Skeletal muscle tissue (tissue), 4 donors: ENCODE measurements around the gene NPM1. TPM values are rescaled to one million over a fixed set of nuclear protein-coding genes. Genes with fewer than 3 reads are reported as not detected.

ENCODE experiments used
- H3K27ac ChIP-seq: one replicate; pipeline ENCODE4 v1.7.0; 2013; ENCODE audit warnings: mild to moderate bottlenecking, low read depth, low read length, inconsistent platforms
- H3K27me3 ChIP-seq, 3 donors: one replicate each; pipeline ENCODE4 v1.7.0; 2013; ENCODE audit warnings: low read length in 3 of 3; ENCODE audit not compliant: control insufficient read depth in 3 of 3, insufficient read depth in 3 of 3
- H3K36me3 ChIP-seq, 3 donors: one replicate each; pipeline ENCODE4 v1.7.0; 2013; ENCODE audit warnings: low read length in 3 of 3; ENCODE audit not compliant: control insufficient read depth in 3 of 3, insufficient read depth in 3 of 3
- H3K4me1 ChIP-seq, 3 donors: one replicate each; pipeline ENCODE4 v1.7.0; 2013; ENCODE audit warnings: low read length in 3 of 3, mild to moderate bottlenecking in 3 of 3; ENCODE audit not compliant: control insufficient read depth in 3 of 3, insufficient read depth in 3 of 3
- H3K4me3 ChIP-seq, 3 donors: one replicate each; pipeline ENCODE4 v1.7.0; 2013; ENCODE audit warnings: low read length in 3 of 3
- H3K9ac ChIP-seq, 3 donors: one replicate each; pipeline ENCODE4 v1.7.0; 2013; ENCODE audit warnings: low read length in 3 of 3, mild to moderate bottlenecking in 3 of 3, moderate library complexity in 2 of 3, low read depth in 1 of 3
- H3K9me3 ChIP-seq, 3 donors: one replicate each; pipeline ENCODE4 v1.7.0; 2013; ENCODE audit warnings: low read length in 3 of 3; ENCODE audit not compliant: control insufficient read depth in 3 of 3
- total RNA-seq: library from RNA; depleted of rRNA; stranded (reverse); fragments of >200 nt; gene quantifications from one replicate; pipeline ENCODE4 v1.2.3, GENCODE V29; 2014
- donor health status: Osteomylitis.

The NPM1 gene
- total RNA-seq, 1 donor from 2014 or later = 713 TPM

DNA sequence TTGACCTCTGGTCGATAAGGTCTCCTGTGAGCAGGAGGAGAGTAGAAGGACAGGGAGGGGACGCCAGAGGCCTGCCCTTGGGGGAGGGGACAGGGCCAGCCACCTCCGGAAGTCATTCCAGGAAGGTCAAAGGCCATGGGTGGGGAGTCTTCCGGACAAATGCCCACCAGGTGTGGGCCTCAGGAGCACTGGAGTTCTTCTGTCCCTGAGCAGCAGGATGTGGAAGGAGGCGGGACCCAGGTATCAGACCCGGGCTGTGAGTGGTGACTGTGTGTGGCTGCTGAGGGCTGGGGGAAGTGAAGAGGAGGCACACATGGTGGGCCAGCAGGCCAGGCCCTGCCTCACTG is 45.7 kb downstream of the NPM1 start:
- H3K4me3 ChIP-seq = no peak overlapping the region
- H3K27me3 ChIP-seq = no peaks in the 10 kb centered on the region
- H3K9ac ChIP-seq = no peak overlapping the region
- H3K9me3 ChIP-seq = no peaks in the 10 kb centered on the region
- H3K27ac ChIP-seq = no peak overlapping the region
- H3K36me3 ChIP-seq = no peaks in the 10 kb centered on the region
- no peaks in the 10 kb centered on the region for H3K4me1 ChIP-seq

DNA sequence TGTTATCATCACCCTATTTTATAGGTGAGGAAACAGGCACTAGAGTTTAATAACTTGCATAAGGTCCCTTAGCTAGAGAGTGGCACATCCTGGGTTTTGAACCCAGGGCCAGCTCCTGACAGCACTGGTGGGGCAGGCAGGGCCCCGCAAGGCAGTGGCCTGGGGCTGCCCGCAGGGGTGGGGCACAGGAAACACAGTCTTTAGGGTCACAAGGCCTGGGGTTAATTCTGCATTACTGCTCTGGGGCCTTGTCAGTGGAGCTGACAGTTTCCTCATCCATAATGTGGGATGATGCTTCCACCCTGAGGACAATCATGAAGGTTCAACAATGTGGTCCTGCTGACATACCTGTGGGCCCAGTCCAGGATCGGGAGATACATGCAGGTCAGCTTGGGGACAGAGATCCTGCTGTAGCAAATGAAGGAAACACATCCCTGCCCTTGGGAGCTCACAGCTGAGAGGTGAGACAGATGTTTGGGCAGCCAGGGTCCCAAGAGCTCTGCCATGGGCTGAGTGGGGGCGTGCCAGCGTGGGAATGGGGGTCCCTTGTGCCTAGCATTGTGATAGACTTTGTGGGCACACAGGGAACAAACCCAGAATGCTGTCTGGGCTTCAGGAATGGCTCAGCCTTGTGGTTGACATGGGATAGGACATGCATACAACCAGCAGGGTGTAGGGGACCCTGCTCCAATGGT is 46.5 kb downstream of the NPM1 start:
- no peaks in the 10 kb centered on the region for H3K36me3 ChIP-seq

DNA sequence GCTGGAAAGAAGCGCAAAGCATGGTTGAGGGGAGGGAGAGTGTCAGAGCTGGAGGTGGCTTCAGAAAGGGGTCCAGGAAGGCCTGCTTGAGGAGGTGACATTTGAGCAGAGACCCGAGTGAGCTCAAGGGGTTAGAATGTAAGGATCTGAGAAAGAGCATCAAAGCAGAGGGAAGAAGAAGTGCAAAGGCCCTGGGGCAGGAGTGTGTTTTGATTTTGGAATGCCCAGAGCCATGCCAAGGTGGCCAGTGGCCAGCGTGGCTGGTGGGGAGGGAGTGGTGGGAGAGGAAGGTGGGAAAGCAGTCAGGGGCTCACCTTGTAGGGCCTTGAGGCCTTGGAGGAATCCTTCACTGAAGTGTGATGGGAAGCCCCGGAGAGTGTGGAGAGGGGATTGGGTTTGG is 47.2 kb downstream of the NPM1 start:
- Histone ChIP-seq H3K36me3 (no peaks in the 10 kb centered on the region), H3K27me3 (no peaks in the 10 kb centered on the region), H3K4me1 (peaks cover 0 to 2% (median 0%) of the 10 kb centered on the region in 3 donors), H3K4me3 (no peak overlapping the region), H3K27ac (no peak overlapping the region), H3K9ac (no peak overlapping the region), H3K9me3 (no peaks in the 10 kb centered on the region)

More for the DNA sequence above, 46.5 kb downstream of the NPM1 start:
- Histone ChIP-seq H3K4me1 (no peaks in the 10 kb centered on the region), H3K9ac (no peak overlapping the region), H3K27me3 (no peaks in the 10 kb centered on the region), H3K27ac (no peak overlapping the region), H3K4me3 (no peak overlapping the region), H3K9me3 (no peaks in the 10 kb centered on the region)

DNA sequence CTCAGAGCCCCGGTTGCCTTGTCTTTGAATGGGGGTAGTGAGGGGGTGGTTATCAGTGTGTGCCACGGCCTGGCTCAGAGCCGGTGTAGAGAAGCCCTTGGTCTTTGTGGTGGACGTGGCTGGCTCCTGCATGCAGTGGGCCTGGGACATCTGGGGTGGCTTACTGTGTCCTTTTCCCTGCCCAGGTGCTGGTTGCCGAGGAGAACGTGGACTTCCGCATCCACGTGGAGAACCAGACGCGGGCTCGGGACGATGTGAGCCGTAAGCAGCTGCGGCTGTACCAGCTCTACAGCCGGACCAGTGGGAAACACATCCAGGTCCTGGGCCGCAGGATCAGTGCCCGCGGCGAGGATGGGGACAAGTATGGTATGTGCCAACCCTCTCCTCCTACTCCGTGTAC is 48.3 kb downstream of the NPM1 start:
- Histone ChIP-seq H3K9me3 (no peaks in the 10 kb centered on the region), H3K27ac (no peak overlapping the region), H3K9ac (no peak overlapping the region), H3K4me3 (no peak overlapping the region), H3K36me3 (no peaks in the 10 kb centered on the region), H3K27me3 (no peaks in the 10 kb centered on the region), H3K4me1 (peaks cover 0 to 2% (median 0%) of the 10 kb centered on the region in 3 donors)

DNA sequence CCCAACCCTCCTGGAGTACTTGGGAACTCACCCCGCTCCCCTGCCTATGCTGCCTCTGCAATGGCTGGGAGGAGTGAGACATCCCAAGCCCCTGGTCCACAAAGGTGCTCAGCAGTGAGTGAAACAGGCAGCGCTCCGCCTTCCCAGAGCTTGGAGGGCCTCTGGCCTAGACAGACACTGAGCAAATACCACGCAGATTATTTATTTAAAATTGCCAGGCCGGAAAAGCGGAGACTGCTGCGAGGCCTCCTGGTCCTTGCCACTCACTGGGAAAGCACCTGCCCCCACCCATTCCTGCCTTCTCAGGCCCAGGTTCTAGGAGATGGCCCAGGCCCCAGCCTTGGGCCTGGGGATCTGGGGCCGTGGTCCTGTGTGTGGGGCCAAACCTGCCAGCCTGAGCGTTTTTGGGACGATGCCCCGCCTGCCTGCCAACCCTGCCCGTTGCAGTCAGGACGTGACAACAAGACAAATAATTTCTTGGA is 49.2 kb downstream of the NPM1 start:
- Histone ChIP-seq H3K27me3 (no peaks in the 10 kb centered on the region), H3K4me3 (no peak overlapping the region), H3K36me3 (no peaks in the 10 kb centered on the region), H3K9me3 (no peaks in the 10 kb centered on the region), H3K4me1 (peaks cover under 1 to 2% (median under 1%) of the 10 kb centered on the region in 3 donors), H3K27ac (no peak overlapping the region), H3K9ac (no peak overlapping the region)

DNA sequence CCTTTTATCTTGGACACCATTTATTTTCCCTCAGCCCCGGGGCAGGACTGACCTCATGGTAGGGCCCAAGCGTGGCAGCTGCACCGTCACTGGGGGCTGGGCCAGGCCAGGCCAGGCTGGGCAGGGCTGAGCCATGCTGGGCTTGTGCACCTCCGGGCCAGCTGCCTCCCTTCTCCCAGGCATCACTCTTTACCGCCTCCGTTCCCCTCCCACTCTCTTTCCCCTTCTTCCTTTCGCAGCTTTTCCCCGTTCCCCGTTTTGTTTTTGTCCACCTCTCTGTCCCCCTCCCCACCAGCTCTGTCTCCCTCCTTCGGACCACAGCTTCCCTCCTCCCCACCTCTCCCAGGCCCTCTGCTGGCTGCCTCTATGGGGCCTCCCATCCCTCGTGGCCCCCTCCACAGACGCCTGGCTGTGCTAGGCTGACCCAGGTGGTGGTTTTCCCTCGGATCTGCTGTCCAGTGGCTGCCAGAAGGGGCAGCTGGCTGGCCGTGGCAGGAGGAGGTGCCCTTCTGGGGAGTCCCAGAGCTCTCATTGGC is 49.7 kb downstream of the NPM1 start:
- H3K9me3 ChIP-seq = no peaks in the 10 kb centered on the region
- H3K27ac ChIP-seq = no peak overlapping the region
- H3K4me1 ChIP-seq = peaks cover 2 to 5% (median 3%) of the 10 kb centered on the region in 3 donors
- no peak overlapping the region for H3K9ac ChIP-seq
- no peaks in the 10 kb centered on the region for H3K27me3 ChIP-seq
- no peaks in the 10 kb centered on the region for H3K36me3 ChIP-seq
- no peak overlapping the region for H3K4me3 ChIP-seq

DNA sequence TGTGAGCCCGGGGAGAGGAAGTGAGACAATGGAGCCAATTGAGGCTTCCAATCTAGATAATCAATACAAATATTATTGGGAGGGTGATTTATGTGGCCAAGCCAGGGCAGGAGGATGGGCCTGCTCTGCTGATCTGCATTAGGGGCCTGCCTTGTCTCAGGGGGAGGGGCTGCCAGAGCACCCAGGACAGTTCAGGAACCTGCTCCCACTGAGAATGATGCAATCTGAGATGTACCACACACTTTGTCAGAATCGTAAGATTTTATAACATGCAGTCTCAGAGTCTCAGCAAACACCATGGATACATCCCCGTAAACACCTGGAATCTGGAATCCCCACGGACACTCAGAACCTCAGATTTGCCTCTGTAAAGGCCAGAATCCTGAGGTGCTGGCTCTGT is 51.1 kb downstream of the NPM1 start:
- no peak overlapping the region for H3K27ac ChIP-seq
- H3K4me3 ChIP-seq = no peak overlapping the region
- no peaks in the 10 kb centered on the region for H3K9me3 ChIP-seq
- no peaks in the 10 kb centered on the region for H3K36me3 ChIP-seq
- H3K9ac ChIP-seq = no peak overlapping the region
- H3K4me1 ChIP-seq = peaks cover 2 to 5% (median 3%) of the 10 kb centered on the region in 3 donors
- H3K27me3 ChIP-seq = no peaks in the 10 kb centered on the region

DNA sequence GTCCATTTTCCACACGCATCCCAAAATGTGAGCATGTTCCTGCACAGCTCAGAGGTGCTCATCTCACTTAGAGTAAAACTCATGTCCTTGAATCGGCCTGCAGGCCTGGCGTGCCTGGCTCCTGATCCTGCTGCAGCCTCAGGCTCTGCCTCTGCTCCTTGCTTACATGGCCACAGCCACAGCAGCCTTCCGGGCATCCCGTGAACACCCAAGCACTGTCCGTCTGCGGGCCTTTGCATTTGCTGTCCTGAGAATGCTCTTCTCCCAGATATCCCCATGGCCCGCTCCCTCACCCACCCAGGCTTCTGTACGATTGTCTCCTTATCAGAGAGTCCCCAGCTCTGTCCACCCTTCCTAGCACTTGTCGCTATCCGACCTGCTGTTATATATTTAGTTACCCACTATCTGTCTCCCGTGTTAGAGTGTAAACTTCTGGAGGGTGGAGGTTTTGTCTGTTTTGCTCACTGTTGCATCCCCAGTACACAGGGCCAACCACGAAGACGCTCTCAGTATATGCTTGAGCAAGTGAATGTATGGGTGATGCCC is 53.7 kb downstream of the NPM1 start:
- Histone ChIP-seq H3K4me3 (no peak overlapping the region), H3K9ac (no peak overlapping the region), H3K9me3 (no peaks in the 10 kb centered on the region), H3K27ac (no peak overlapping the region), H3K27me3 (no peaks in the 10 kb centered on the region), H3K36me3 (no peaks in the 10 kb centered on the region), H3K4me1 (peaks cover 2 to 11% (median 5%) of the 10 kb centered on the region in 3 donors)

DNA sequence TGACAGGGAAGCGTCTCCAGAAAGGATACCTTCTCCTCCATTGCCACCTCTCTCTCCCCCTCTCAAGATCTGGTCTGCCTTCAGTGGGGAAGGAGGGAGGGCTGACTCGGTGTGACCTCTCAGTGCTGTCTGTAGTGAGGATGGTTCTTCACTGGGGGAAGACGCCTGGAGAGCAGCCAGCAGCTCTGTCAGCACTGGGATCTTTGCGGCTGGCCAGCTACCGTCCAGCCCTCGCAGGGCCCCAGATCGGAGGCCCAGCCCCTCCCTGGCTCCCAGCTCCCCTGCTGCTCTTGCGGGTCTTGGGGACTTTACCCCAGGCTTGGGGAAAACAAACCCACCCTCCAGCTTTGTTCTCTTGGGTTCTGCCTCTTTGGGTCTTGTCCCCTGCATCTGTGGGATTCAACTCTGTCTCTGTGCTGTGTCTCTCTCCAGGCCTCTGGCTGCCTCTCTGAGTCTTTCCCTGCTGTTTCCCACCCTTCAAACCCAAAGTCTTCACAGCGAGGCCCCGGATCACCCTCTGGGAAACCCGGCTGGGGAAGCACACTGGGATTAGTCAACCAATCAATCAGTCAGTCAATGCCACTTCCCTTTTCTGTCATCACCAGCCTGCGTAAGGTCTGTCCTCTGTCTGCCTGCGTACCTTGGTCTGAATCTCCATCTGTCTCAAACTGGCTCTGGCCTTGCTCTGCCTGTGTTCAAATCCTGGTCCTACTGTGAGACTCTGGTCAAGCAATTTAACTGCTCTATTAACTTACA is 54.8 kb downstream of the NPM1 start:
- Histone ChIP-seq H3K4me3 (no peak overlapping the region), H3K27ac (no peak overlapping the region), H3K27me3 (no peaks in the 10 kb centered on the region), H3K9me3 (no peaks in the 10 kb centered on the region), H3K36me3 (no peaks in the 10 kb centered on the region), H3K9ac (no peak overlapping the region), H3K4me1 (peaks cover 2 to 11% (median 5%) of the 10 kb centered on the region in 3 donors)

DNA sequence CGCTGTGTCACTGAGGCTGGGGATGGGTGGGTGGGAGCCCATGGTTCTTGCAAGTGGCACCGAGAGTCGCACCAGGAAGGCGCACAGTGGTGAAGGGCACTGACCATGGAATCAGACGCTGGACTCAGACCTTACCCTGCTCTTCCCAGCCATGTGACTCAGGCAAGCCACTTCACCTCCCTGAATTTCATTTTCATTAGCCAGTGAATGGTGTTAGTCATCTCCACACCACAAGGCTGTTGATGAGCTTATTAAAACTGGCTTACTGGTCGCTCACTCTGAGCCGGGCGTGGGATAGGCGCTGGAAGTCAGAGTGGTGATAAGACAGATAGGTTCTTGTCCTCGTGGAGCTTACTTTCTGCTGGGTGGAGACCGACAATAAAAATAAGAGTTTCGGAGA is 56.9 kb downstream of the NPM1 start:
- Histone ChIP-seq H3K4me1 (peaks cover 0 to 11% (median 5%) of the 10 kb centered on the region in 3 donors), H3K36me3 (no peaks in the 10 kb centered on the region), H3K27me3 (no peaks in the 10 kb centered on the region), H3K27ac (no peak overlapping the region), H3K4me3 (no peak overlapping the region), H3K9me3 (no peaks in the 10 kb centered on the region), H3K9ac (no peak overlapping the region)
